Lung (tissue), 12 donors: ENCODE measurements around the gene CITED4. TPM values are rescaled to one million over a fixed set of nuclear protein-coding genes. Genes with fewer than 3 reads are reported as not detected.

Source experiments
- ATAC-seq: fragments of 200-7000 bp; cut with Tn5 transposase; one replicate; pipeline ENCODE4 v1.9.1; 2020; ENCODE audit warnings: moderate number of reproducible peaks; ENCODE audit not compliant: insufficient read depth, low FRiP score
- DNase-seq, 3 donors: peaks; one replicate each; pipeline ENCODE4 v3.0.0-alpha.2; 2013 to 2017
- H3K27ac ChIP-seq, 2 donors: one replicate each; pipeline ENCODE4 v1.5.1; 2013; ENCODE audit warnings: mild to moderate bottlenecking in 2 of 2, moderate library complexity in 2 of 2, control low read depth in 1 of 2, inconsistent platforms in 1 of 2, low read depth in 1 of 2, low read length in 1 of 2
- H3K27me3 ChIP-seq, 3 donors: one replicate each; pipeline ENCODE4 v1.5.1; 2013; ENCODE audit warnings: low read length in 2 of 3; ENCODE audit not compliant: control insufficient read depth in 3 of 3, insufficient read depth in 3 of 3
- H3K36me3 ChIP-seq, 4 donors: one replicate each; pipeline ENCODE4 v1.5.1; 2013; ENCODE audit warnings: low read length in 4 of 4, mild to moderate bottlenecking in 1 of 4, moderate library complexity in 1 of 4; ENCODE audit not compliant: control insufficient read depth in 4 of 4, insufficient read depth in 4 of 4
- H3K4me1 ChIP-seq, 5 donors: one replicate each; pipeline ENCODE4 v1.5.1; 2013; ENCODE audit warnings: low read length in 5 of 5, mild to moderate bottlenecking in 2 of 5, moderate library complexity in 1 of 5; ENCODE audit not compliant: control insufficient read depth in 5 of 5, insufficient read depth in 5 of 5
- H3K4me3 ChIP-seq: one replicate; pipeline ENCODE4 v1.5.1; 2013; ENCODE audit warnings: mild to moderate bottlenecking, control low read depth, moderate library complexity
- H3K9ac ChIP-seq, 2 donors: one replicate each; pipeline ENCODE4 v1.5.1; 2013; ENCODE audit warnings: low read length in 2 of 2, control low read depth in 1 of 2; ENCODE audit not compliant: insufficient read depth in 1 of 2
- H3K9me3 ChIP-seq, 4 donors: one replicate each; pipeline ENCODE4 v1.5.1; 2013; ENCODE audit warnings: low read length in 3 of 4, mild to moderate bottlenecking in 1 of 4, moderate library complexity in 1 of 4; ENCODE audit not compliant: control insufficient read depth in 4 of 4, insufficient read depth in 3 of 4
- WGBS, 2 donors: extraction: QIAGEN DNeasy Blood & Tissue Kit; methylation state at CpG; one replicate each; pipeline ENCODE4 v1.1.7; 2013; 5-methylcytosine and 5-hydroxymethylcytosine counted together
- polyA plus RNA-seq, 2 donors: library from polyadenylated mRNA; stranded (reverse); fragments of 200-250 nt; gene quantifications; one replicate each; pipeline ENCODE4 v1.2.1, GENCODE V29; 2013
- total RNA-seq, 2 donors: library from RNA; depleted of rRNA in 1 of 2; stranded (reverse); fragments of >200 nt in 1 of 2; gene quantifications; one replicate each; pipeline ENCODE4 v1.2.1, GENCODE V29; 2014 to 2021
- TF ChIP-seq, protein P1 (sequence below): IDR thresholded peaks from 2 replicates; pipeline ENCODE4 v1.5.1; 2012; ENCODE audit warnings: mild to moderate bottlenecking; ENCODE audit errors: control extremely low read depth, extremely low read depth
- donor health status: control.
- donor health status: control.
- donor health status: Bipolar disorder and iron deficiency.
- donor health status: healthy.
- donor health status: DM: yes; HTN: yes; CAD: no.

CITED4 gene
- total and polyA plus RNA-seq, 4 donors = 4.7 to 15.1 (median 7.6) TPM

DNA sequence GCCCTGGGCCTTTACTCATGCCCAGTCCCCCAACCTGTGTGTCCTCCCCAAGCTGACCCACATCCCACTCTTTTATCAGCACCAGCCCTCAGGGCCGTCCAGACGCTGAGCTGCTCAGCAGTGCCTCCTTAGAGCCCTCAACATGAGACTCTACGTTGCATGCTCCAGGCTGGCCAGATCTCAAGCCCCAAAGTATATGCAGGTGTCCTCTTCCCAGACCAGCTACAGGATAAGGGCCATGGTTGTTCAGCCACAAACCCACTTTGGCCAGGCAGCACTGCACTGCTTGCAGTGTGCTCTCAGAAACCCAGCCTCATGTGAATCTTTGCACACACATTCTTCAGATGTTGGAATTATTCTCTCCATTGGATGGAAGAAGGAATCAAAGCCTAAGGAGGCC, 6.0 kb downstream of the CITED4 start:
- Histone ChIP-seq H3K27ac (no peak overlapping the region), H3K9me3 (no peaks in the 10 kb centered on the region), H3K36me3 (no peaks in the 10 kb centered on the region), H3K9ac (no peak overlapping the region), H3K27me3 (peaks cover 0 to 7% (median 5%) of the 10 kb centered on the region in 3 donors), H3K4me1 (peaks cover 0 to 12% (median 2%) of the 10 kb centered on the region in 5 donors), H3K4me3 (no peak overlapping the region)
- WGBS, 2 donors = 60 to 84% methylated on average over 3 of the region's 3 CpGs
- no peak for DNase-seq
- no peak for ATAC-seq
- TF ChIP-seq, protein P1, sequence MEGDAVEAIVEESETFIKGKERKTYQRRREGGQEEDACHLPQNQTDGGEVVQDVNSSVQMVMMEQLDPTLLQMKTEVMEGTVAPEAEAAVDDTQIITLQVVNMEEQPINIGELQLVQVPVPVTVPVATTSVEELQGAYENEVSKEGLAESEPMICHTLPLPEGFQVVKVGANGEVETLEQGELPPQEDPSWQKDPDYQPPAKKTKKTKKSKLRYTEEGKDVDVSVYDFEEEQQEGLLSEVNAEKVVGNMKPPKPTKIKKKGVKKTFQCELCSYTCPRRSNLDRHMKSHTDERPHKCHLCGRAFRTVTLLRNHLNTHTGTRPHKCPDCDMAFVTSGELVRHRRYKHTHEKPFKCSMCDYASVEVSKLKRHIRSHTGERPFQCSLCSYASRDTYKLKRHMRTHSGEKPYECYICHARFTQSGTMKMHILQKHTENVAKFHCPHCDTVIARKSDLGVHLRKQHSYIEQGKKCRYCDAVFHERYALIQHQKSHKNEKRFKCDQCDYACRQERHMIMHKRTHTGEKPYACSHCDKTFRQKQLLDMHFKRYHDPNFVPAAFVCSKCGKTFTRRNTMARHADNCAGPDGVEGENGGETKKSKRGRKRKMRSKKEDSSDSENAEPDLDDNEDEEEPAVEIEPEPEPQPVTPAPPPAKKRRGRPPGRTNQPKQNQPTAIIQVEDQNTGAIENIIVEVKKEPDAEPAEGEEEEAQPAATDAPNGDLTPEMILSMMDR = no peak

DNA sequence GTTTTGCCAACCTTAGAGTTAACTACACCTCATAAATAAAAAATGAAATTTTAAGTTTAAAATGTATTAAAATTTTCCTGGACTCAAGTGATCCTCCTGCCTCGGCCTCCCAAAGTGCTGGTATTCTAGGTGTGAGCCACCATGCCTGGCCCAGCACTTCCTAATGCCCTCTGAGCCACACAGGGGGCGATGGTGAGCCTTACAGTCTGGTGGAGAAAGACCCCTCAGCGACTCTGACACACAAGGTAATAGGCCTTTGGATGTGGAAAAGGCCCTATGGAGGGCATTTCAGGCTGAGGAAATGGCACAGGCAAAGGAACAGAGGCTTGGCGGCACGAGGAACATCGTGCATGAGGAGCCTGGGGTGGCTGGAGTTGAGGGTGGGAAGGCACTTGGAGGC, 6.7 kb downstream of the CITED4 start:
- H3K4me1 ChIP-seq = peaks cover 0 to 8% (median 1%) of the 10 kb centered on the region in 5 donors
- no peaks in the 10 kb centered on the region for H3K36me3 ChIP-seq
- WGBS, 2 donors = 75 to 87% methylated on average over 6 of the region's 6 CpGs
- peaks cover 0 to 3% (median 3%) of the 10 kb centered on the region in 3 donors for H3K27me3 ChIP-seq
- H3K4me3 ChIP-seq = no peak overlapping the region
- H3K9ac ChIP-seq = no peak overlapping the region
- no peaks in the 10 kb centered on the region for H3K9me3 ChIP-seq
- ATAC-seq (no peak), DNase-seq (no peak)
- TF ChIP-seq, protein P1 = no peak
- H3K27ac ChIP-seq = no peak overlapping the region

DNA sequence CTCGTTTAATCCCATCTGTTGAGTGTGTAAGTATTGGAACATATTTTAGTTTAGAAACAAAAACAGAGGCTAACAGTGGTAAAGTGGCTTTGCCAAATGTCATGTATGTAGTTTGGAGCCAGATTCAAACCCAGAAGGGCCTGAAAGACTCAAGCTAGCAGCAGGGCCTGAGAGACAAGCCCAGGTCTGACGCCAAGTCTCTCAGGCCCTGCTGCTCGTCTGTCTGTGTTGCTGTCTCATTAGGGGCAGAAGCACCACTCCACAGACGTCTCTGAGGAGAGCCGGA, 8.3 kb downstream of the CITED4 start:
- no peak overlapping the region for H3K27ac ChIP-seq
- H3K9ac ChIP-seq = no peak overlapping the region
- WGBS, 2 donors = 72 to 80% methylated on average over 5 of the region's 5 CpGs
- DNase-seq (peak in 2 of 3 donors; percentile 70 to 81), ATAC-seq (no peak)
- no peaks in the 10 kb centered on the region for H3K9me3 ChIP-seq
- H3K4me1 ChIP-seq = peaks cover 0 to 8% (median 0%) of the 10 kb centered on the region in 5 donors
- H3K36me3 ChIP-seq = no peaks in the 10 kb centered on the region
- H3K27me3 ChIP-seq = no peaks in the 10 kb centered on the region
- no peak overlapping the region for H3K4me3 ChIP-seq
- TF ChIP-seq, protein P1 = no peak
